SK-N-MC (cell line): ENCODE results near the gene SMAD6.

Experiments used
- EZH2 ChIP-seq: fragments of 200-600 bp; sonication (generic); IDR thresholded peaks from one replicate; pipeline ENCODE4 v1.6.1; 2017; ENCODE audit warnings: antibody characterized with exemption
- FOXP2 ChIP-seq: optimal IDR thresholded peaks from 2 replicates; pipeline ENCODE3; 2011; ENCODE audit warnings: mild to moderate bottlenecking, moderate library complexity; ENCODE audit not compliant: insufficient read depth; ENCODE audit errors: extremely low read length, control extremely low read depth
- POLR2AphosphoS5 ChIP-seq: IDR thresholded peaks from 2 replicates; pipeline ENCODE4 v1.6.1; 2012; ENCODE audit warnings: mild to moderate bottlenecking, low read depth, low read length, borderline replicate concordance

GRCh38 chr15:66742286-66742685 lies 40.2 kb downstream of the SMAD6 start:
- TF ChIP-seq POLR2AphosphoS5 (no peak), EZH2 (no peak), FOXP2 (no peak)
